GM18517 (cell line): ENCODE results near the gene RAB18.
"Not testable (repeated sequence)": the region's sequence is repeated elsewhere in the genome, so short reads cannot be mapped to it uniquely, and the experiment has no call there.

Experiments
- ATAC-seq: cut with Tn5 transposase; IDR thresholded peaks from one replicate; pipeline ENCODE4 v1.9.1; 2021; ENCODE audit warnings: mild to moderate bottlenecking, moderate library complexity; ENCODE audit not compliant: unreplicated experiment

Gene RAB18

DNA sequence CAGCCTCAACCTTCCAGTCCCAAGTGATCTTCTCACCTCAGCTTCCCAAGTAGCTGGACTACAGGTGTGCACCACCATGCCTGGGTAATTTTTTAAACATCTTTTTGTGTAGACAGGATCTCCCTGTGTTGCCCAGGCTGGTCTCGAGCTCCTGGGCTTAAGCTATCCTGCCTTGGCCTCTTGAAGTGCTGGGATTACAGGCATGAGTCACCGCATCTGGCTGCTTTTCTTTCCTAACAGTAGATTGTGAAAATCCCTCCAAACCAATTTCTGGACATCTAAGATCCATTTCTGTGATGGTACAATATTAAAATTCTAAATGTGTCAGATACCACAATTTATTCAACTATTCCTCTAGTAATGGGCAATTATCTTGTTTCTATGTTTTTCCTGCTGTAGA is 38.7 kb downstream of the RAB18 start:
- ATAC-seq: no peak

DNA sequence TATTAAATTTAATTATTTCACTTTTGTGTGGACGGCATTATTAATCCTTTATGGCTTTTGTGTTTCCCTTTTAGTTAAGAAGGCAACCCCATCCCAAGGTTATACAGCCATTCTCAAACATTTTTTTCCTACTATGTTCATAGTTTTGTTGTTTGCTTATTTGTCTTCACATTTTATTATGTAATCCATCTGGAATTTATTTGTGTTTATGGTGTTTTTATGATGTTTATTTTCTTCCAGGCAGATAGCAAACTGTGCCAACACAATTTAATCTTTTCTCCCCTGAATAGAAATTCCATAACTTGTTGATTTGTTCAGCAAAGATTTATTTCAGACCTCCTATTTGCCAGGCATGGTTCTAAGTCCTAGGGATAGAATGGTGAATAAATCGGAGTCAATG is 42.9 kb downstream of the RAB18 start:
- ATAC-seq: no peak

DNA sequence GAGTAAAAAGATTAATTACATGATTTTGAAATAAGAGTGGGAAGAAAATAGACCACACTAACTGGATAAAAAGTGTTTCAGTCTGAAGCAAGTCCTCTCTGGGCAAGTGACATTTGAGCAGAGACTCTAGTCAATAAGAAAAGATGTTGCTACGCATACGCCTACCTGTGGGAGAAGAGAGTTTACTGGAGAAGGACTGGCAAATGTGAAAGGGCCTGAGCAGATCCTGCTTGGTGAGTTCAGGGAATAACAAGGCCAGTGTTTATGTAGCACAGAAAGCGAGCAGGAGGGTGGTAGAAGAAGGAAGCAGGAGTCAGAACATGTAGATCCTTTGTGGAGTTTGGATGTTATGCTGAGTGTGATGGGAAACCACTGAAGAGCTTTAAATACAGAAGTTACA is 43.4 kb downstream of the RAB18 start:
- no peak for ATAC-seq

GRCh38 chr10:27550823-27551222 is 46.7 kb downstream of the RAB18 start:
- no peak for ATAC-seq

DNA sequence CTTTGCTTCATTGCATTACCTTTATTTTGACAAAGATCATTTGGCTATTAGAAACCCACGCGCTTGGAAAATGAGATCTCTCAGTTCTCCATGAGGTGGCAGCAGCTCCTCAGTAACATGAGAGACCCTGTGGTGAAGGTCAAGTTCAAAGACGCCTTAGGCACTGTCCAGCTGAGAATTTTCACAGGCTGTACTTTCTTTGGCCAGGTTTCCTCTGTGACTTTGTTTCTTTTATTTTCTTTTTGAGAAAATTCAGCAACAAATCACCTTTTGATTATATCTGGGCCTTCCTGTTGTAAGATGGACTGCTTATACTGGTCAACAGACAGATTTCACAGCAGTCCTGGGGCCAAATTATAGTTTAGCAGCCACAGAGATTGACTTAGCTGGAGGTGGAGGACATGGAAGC is 54.5 kb downstream of the RAB18 start:
- ATAC-seq: peak; percentile 67

GRCh38 chr10:27561334-27561733 is 57.2 kb downstream of the RAB18 start:
- no peak for ATAC-seq

- ATAC-seq: no peak
These were observed 60.3 kb downstream of the RAB18 start for GRCh38 chr10:27564398-27564797.

DNA sequence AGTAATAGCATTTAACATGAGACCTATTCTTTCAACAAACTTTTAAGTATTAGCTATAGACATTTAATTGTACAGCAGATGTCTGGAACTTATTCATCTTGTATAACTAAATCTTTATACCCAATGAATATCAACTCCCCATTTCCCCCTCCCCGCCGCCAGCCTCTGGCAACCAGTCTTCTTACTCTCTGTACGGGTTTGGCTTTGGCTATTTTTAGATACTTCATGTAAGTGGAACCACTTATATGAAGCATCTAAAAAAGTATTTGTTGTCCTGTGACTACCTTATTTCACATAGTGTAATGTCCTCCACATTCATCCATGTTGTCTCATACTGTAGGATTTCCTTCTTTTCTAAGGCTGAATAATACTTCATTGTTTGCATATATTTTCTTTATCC is 60.8 kb downstream of the RAB18 start:
- ATAC-seq: no peak

- ATAC-seq: no peak
These were observed 64.4 kb downstream of the RAB18 start for GRCh38 chr10:27568196-27569175.

DNA sequence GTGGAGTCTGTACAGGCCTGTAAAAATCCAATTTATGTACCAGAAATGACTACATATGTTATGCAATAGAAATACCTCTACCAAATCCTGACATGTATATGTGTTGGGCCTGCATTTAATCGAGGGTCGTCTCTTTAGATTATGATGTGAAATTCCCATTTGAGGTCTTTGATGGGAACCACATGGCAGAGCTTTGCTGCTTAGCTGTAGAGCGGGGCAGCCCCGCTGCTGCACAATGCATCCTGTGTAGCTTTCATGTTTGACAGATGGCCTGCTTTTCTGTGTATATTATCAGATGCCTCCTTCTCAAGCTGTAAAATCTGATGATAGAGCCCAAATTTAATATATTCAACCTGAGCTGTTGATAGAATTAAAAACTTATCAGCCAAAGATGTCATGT is 65.8 kb downstream of the RAB18 start:
- ATAC-seq: no peak

- not testable (repeated sequence) for ATAC-seq
These were observed 72.9 kb downstream of the RAB18 start for GRCh38 chr10:27577038-27577437.

DNA sequence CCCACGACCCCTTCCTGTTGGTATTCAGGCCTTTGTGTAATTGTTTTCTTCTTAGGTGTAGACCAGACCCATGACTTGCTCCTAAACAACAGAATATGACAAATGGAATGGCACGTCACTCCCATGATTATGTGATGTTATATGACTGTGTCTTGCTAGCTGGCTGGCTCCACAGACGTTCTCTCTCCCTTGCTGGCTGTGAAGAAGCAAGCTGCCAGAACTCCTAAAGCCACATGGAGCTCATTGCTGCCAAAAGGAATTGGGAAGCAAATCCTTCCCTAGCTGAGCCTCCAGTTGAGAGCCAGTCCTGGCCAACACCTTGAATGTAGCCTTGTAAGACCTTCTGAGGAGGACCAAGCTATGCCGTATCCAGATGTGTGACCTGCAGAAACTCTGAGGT is 74.2 kb downstream of the RAB18 start:
- no peak for ATAC-seq

DNA sequence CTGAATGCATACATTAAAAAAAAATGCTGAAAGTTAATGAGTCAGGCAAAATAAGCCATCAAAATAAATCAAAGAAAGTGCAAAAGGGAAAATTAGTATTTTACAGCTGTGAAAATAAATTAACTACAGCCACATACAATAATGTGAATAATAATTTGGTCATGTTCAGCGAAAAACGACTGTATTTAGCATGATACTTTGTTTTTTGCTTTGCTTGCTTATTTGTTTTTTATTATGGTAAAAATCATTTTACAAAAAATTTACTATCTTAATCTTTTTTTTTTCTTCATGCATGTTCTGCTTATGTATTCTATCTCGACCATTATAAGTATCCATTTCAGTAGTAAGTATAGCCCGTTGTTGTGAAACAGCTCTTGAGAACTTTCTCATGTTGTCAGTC is 77.1 kb downstream of the RAB18 start:
- no peak for ATAC-seq

DNA sequence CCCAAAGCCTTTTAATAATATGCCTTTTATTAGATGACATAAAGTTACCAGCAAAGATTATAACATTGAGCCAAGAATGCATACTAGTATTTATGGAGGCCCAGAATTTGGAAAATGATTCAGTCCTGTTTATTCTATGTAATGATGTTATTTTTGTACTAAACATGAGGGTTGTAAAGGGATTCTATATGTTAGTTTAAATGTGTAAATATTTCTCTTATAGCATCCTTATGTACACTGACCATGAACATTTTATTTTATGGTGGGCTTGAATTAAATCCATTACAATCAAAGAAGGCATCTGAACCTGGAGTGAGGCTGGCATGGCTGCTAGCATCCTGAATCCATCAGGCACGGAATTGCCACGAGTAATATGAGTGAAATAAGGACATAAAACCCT is 80.2 kb downstream of the RAB18 start:
- ATAC-seq: no peak
